Sigmoid colon (tissue), 7 donors: Measurements from ENCODE around the gene PHLDB2. TPM values are rescaled to one million over a fixed set of nuclear protein-coding genes. Genes with fewer than 3 reads are reported as not detected.

Source experiments
- DNase-seq: peaks from one replicate; pipeline ENCODE4 v3.0.0-alpha.2; 2019
- H3K27ac ChIP-seq, 4 donors: fragments of 200-600 bp; sonication (generic); one replicate each; pipeline ENCODE4 v1.5.1; 2016 to 2019; ENCODE audit warnings: mild to moderate bottlenecking in 1 of 4
- H3K27me3 ChIP-seq, 3 donors: fragments of 200-600 bp; sonication (generic); one replicate each; pipeline ENCODE4 v1.5.1; 2019; ENCODE audit warnings: mild to moderate bottlenecking in 1 of 3
- H3K36me3 ChIP-seq, 4 donors: fragments of 200-600 bp; sonication (generic); one replicate each; pipeline ENCODE4 v1.5.1; 2016 to 2019
- H3K4me1 ChIP-seq, 4 donors: fragments of 200-600 bp; sonication (generic); one replicate each; pipeline ENCODE4 v1.5.1; 2017 to 2019
- H3K4me3 ChIP-seq, 4 donors: fragments of 200-600 bp; sonication (generic); one replicate each; pipeline ENCODE4 v1.5.1; 2017 to 2019; ENCODE audit warnings: mild to moderate bottlenecking in 2 of 4, moderate library complexity in 1 of 4
- H3K9me3 ChIP-seq, 4 donors: fragments of 200-600 bp in 3 of 4; sonication (generic) in 3 of 4; one replicate each; pipeline versions ENCODE4 v1.5.1 to v1.6.1; 2013 to 2019
- EP300 ChIP-seq, 4 donors: sonication (generic); formaldehyde crosslinking; IDR thresholded peaks; one replicate each; pipeline ENCODE4 v1.6.1; 2017; ENCODE audit warnings: antibody characterized with exemption in 4 of 4
- POLR2A ChIP-seq, 2 donors: fragments of 450-650 bp; IDR thresholded peaks; one replicate each; pipeline ENCODE4 v1.6.1; 2016; ENCODE audit warnings: antibody characterized with exemption in 2 of 2, mild to moderate bottlenecking in 2 of 2, moderate library complexity in 2 of 2
- POLR2AphosphoS5 ChIP-seq, 4 donors: sonication (generic); formaldehyde crosslinking; IDR thresholded peaks; one replicate each; pipeline ENCODE4 v1.6.1; 2017; ENCODE audit warnings: antibody characterized with exemption in 4 of 4
- WGBS, 2 donors: extraction: QIAGEN DNeasy Blood & Tissue Kit; methylation state at CpG; one replicate each; pipeline ENCODE4 v1.1.7; 2013; 5-methylcytosine and 5-hydroxymethylcytosine counted together
- intact Hi-C: fragments of 100-400 bp; cut with DNase I; formaldehyde crosslinking; loops from one replicate; pipeline ENCODE4 v1.15.1; 2023
- polyA plus RNA-seq, 3 donors: library from polyadenylated mRNA; stranded (reverse); fragments of 200-250 nt; gene quantifications; one replicate each; pipeline ENCODE4 v1.2.3, GENCODE V29; 2013
- total RNA-seq, 4 donors: library from RNA; depleted of rRNA; stranded (reverse); fragments of >200 nt; gene quantifications; one replicate each; pipeline ENCODE4 v1.1.0, GENCODE V29; 2016
- TF ChIP-seq, protein P1 (sequence below), 4 experiments: fragments of 450-650 bp in 3 of 4; fragments of 200-600 bp in 1 of 4; IDR thresholded peaks; one replicate each; pipeline ENCODE4 v1.5.1; 2016 to 2019; ENCODE audit warnings: antibody characterized with exemption in 4 of 4, mild to moderate bottlenecking in 3 of 4, moderate library complexity in 2 of 4
- donor health status: healthy with polysubstance abuse.
- donor health status: Bipolar disorder and iron deficiency.
- donor health status: healthy.

The PHLDB2 gene
- total and polyA plus RNA-seq, 7 donors: 4.4 to 471 (median 120) TPM

GRCh38 chr3:111993038-111993437, 134.0 kb downstream of the PHLDB2 start:
- Histone ChIP-seq H3K27ac (no peak overlapping the region), H3K27me3 (no peaks in the 10 kb centered on the region), H3K4me3 (no peak overlapping the region), H3K36me3 (peaks cover 0 to 29% (median 8%) of the 10 kb centered on the region in 4 donors), H3K9me3 (no peaks in the 10 kb centered on the region), H3K4me1 (no peaks in the 10 kb centered on the region)
- no peak for DNase-seq
- intact Hi-C loops: no loop called here
- TF ChIP-seq POLR2A (IDR thresholded peaks at IDR 0.05) (no peak), EP300 (IDR thresholded peaks at IDR 0.05) (no peak), POLR2AphosphoS5 (IDR thresholded peaks at IDR 0.05) (no peak)
- TF ChIP-seq, protein P1, sequence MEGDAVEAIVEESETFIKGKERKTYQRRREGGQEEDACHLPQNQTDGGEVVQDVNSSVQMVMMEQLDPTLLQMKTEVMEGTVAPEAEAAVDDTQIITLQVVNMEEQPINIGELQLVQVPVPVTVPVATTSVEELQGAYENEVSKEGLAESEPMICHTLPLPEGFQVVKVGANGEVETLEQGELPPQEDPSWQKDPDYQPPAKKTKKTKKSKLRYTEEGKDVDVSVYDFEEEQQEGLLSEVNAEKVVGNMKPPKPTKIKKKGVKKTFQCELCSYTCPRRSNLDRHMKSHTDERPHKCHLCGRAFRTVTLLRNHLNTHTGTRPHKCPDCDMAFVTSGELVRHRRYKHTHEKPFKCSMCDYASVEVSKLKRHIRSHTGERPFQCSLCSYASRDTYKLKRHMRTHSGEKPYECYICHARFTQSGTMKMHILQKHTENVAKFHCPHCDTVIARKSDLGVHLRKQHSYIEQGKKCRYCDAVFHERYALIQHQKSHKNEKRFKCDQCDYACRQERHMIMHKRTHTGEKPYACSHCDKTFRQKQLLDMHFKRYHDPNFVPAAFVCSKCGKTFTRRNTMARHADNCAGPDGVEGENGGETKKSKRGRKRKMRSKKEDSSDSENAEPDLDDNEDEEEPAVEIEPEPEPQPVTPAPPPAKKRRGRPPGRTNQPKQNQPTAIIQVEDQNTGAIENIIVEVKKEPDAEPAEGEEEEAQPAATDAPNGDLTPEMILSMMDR (IDR thresholded peaks at IDR 0.05): no peak
- 67 to 92% methylated on average over 2 of the region's 2 CpGs for WGBS, 2 donors

GRCh38 chr3:111998636-111999483, 139.8 kb downstream of the PHLDB2 start, which contains the start of gene TAGLN3:
TSS of gene TAGLN3 (plus strand) at chr3:111998922. CDS start at chr3:111999423, 501 bp downstream.
- DNase-seq: no peak
- WGBS, 2 donors: 4 to 6% methylated on average over 30 of the region's 30 CpGs

GRCh38 chr3:111999484-112000324, 140.6 kb downstream of the PHLDB2 start:
- 37 to 39% methylated on average over 19 of the region's 19 CpGs for WGBS, 2 donors
- TF ChIP-seq POLR2A (IDR thresholded peaks at IDR 0.05): no peak
- TF ChIP-seq EP300 (IDR thresholded peaks at IDR 0.05): no peak
- TF ChIP-seq, protein P1 (IDR thresholded peaks at IDR 0.05): no peak
- no peak for TF ChIP-seq POLR2AphosphoS5 (IDR thresholded peaks at IDR 0.05)
- no peak overlapping the region for H3K27ac ChIP-seq
- no peak for DNase-seq
- intact Hi-C loops: no loop called here
- peaks cover 0 to 13% (median 12%) of the 10 kb centered on the region in 4 donors for H3K4me1 ChIP-seq
- H3K27me3 ChIP-seq: peaks cover 0 to 22% (median 0%) of the 10 kb centered on the region in 3 donors
- H3K36me3 ChIP-seq: no peaks in the 10 kb centered on the region
- H3K9me3 ChIP-seq: no peaks in the 10 kb centered on the region
- H3K4me3 ChIP-seq: peak overlapping the region in 3 of 4 donors; percentile 15 to 39 (median 39)

More at GRCh38 chr3:111998636-111999483, 139.8 kb downstream of the PHLDB2 start, which contains the start of gene TAGLN3:
- Histone ChIP-seq H3K4me1 (peaks cover 0 to 13% (median 12%) of the 10 kb centered on the region in 4 donors), H3K36me3 (no peaks in the 10 kb centered on the region), H3K4me3 (peak within 1 kb of the TSS; percentile 5 to 39 (median 27)), H3K27me3 (peaks cover 0 to 22% (median 0%) of the 10 kb centered on the region in 3 donors), H3K27ac (no peak within 1 kb of the TSS), H3K9me3 (no peaks in the 10 kb centered on the region)
- intact Hi-C loops: no loop called here
- TF ChIP-seq POLR2A (IDR thresholded peaks at IDR 0.05): no peak

- Histone ChIP-seq H3K4me3 (no peak overlapping the region), H3K27me3 (peaks cover 0 to 22% (median 0%) of the 10 kb centered on the region in 3 donors), H3K27ac (no peak overlapping the region), H3K36me3 (no peaks in the 10 kb centered on the region), H3K4me1 (peaks cover 0 to 13% (median 12%) of the 10 kb centered on the region in 4 donors), H3K9me3 (no peaks in the 10 kb centered on the region)
- TF ChIP-seq, protein P1 (IDR thresholded peaks at IDR 0.05): no peak
- no peak for TF ChIP-seq EP300 (IDR thresholded peaks at IDR 0.05)
- no peak for TF ChIP-seq POLR2A (IDR thresholded peaks at IDR 0.05)
- intact Hi-C loops: no loop called here
- 87 to 93% methylated on average over 5 of the region's 5 CpGs for whole genome bisulfite sequencing, 2 donors
- no peak for DNase-seq
Measured at GRCh38 chr3:112000367-112000771, 141.3 kb downstream of the PHLDB2 start.

DNA sequence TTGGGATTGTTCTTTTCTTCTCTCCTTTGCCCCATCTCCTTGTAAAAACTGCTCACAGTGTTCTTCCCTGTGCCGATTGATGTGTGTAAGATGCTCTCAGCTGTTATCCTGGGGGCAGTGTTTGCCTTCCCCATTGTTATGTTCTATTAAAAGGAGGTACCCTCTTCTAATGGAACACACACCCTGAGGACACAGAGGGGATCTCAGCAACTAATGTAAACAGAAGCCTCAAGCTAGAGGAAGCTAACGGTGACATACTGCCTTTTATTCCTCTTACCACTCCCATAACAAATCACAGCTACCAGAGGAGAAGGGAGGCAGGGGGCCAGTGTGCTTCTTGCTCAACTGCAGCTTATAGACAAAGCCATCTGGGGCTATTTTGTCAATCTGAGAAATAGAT, 141.9 kb downstream of the PHLDB2 start:
- Histone ChIP-seq H3K9me3 (no peaks in the 10 kb centered on the region), H3K4me3 (no peak overlapping the region)
- WGBS, 2 donors: 63 to 71% methylated on average over 2 of the region's 2 CpGs

More for the DNA sequence above, 141.9 kb downstream of the PHLDB2 start:
- TF ChIP-seq EP300 (IDR thresholded peaks at IDR 0.05): no peak
- TF ChIP-seq POLR2AphosphoS5 (IDR thresholded peaks at IDR 0.05): no peak
- no peak for TF ChIP-seq POLR2A (IDR thresholded peaks at IDR 0.05)
- TF ChIP-seq, protein P1 (IDR thresholded peaks at IDR 0.05): no peak
- peaks cover 0 to 22% (median 0%) of the 10 kb centered on the region in 3 donors for H3K27me3 ChIP-seq
- peaks cover 0 to 13% (median 12%) of the 10 kb centered on the region in 4 donors for H3K4me1 ChIP-seq
- H3K36me3 ChIP-seq: no peaks in the 10 kb centered on the region
- no peak for DNase-seq
- no peak overlapping the region for H3K27ac ChIP-seq
- intact Hi-C loops: no loop called here
